Measurements from ENCODE around the gene PLEKHG4B.
"Not testable (repeated sequence)": the region's sequence is repeated elsewhere in the genome, so short reads cannot be mapped to it uniquely, and the experiment has no call there.

Gene PLEKHG4B

DNA sequence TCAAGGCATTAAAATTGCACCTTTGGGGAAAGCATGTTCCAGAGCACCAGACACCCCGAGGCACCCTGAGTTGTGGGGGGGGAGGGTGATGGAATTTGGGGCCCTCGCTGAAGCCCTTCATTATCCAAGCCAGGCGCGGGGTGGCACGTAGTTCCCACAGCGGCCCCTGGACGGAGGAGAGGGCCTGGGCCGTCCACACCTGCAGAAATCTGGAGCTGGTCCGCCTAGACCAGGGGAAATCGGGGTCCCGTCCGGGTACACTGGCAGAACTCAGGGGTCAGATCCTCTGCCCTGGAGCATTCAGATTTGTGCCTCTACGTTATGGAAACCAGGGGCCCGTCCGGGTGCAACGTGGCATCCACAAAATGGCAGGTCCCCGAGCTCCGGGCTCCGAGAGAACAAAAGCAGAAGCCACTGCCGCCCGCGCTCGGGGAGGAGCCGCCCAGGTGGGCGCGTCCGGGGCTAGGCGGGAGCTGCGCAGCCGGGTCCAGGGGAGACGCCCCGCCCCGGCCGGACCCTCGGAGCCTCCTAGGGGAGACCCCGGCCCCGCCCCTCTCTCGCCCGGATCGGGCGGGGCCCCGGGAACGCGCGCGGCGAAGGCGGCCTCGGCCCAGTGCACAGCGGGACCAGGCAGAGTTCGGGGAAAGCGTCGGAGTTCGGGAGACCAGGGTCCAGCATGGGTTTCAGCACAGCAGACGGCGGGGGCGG is at the start of gene PLEKHG4B:
TSS of gene PLEKHG4B (plus strand) at position 613 of the 708 bp plus-strand sequence. CDS start at position 677, 64 bp downstream.
- Histone ChIP-seq H3K27ac (ENCODE audit: low read depth, low read length) (no peak within 1 kb of the TSS), H3K36me3 (ENCODE audit: control insufficient read depth in 1 of 2, insufficient read depth in 2 of 2, low read length in 2 of 2) (no peaks in the 10 kb centered on the region), H3K27me3 (ENCODE audit: control insufficient read depth in 1 of 2, insufficient read depth in 2 of 2, low read length in 2 of 2) (peaks cover 40 to 49% of the 10 kb centered on the region in 2 donors), H3K9ac (ENCODE audit: low read depth in 1 of 2, low read length in 2 of 2) (no peak within 1 kb of the TSS), H3K4me3 (ENCODE audit: low read depth in 1 of 2, low read length in 2 of 2) (no peak within 1 kb of the TSS), H3K4me1 (ENCODE audit: control insufficient read depth in 1 of 2, insufficient read depth in 2 of 2, low read length in 2 of 2) (no peaks in the 10 kb centered on the region), H3K9me3 (ENCODE audit: control insufficient read depth in 1 of 2, low read length in 2 of 2) (no peaks in the 10 kb centered on the region)

- no peaks in the 10 kb centered on the region for H3K4me1 ChIP-seq (ENCODE audit: control insufficient read depth in 1 of 2, insufficient read depth in 2 of 2, low read length in 2 of 2)
- peaks cover 0 to 4% of the 10 kb centered on the region in 2 donors for H3K27me3 ChIP-seq (ENCODE audit: control insufficient read depth in 1 of 2, insufficient read depth in 2 of 2, low read length in 2 of 2)
- H3K36me3 ChIP-seq (ENCODE audit: control insufficient read depth in 1 of 2, insufficient read depth in 2 of 2, low read length in 2 of 2), result no peaks in the 10 kb centered on the region
- no peak overlapping the region for H3K4me3 ChIP-seq (ENCODE audit: low read depth in 1 of 2, low read length in 2 of 2)
- H3K9me3 ChIP-seq (ENCODE audit: control insufficient read depth in 1 of 2, low read length in 2 of 2), result no peaks in the 10 kb centered on the region
- H3K27ac ChIP-seq (ENCODE audit: low read depth, low read length), result no peak overlapping the region
- no peak overlapping the region for H3K9ac ChIP-seq (ENCODE audit: low read depth in 1 of 2, low read length in 2 of 2)
Observed at GRCh38 chr5:42250-42649, 49.7 kb upstream of the PLEKHG4B start.

- no peak overlapping the region for H3K27ac ChIP-seq (ENCODE audit: low read depth, low read length)
- peaks cover 0 to 5% of the 10 kb centered on the region in 2 donors for H3K27me3 ChIP-seq (ENCODE audit: control insufficient read depth in 1 of 2, insufficient read depth in 2 of 2, low read length in 2 of 2)
- H3K36me3 ChIP-seq (ENCODE audit: control insufficient read depth in 1 of 2, insufficient read depth in 2 of 2, low read length in 2 of 2), result no peaks in the 10 kb centered on the region
- H3K9ac ChIP-seq (ENCODE audit: low read depth in 1 of 2, low read length in 2 of 2), result no peak overlapping the region
- no peak overlapping the region for H3K4me3 ChIP-seq (ENCODE audit: low read depth in 1 of 2, low read length in 2 of 2)
- no peaks in the 10 kb centered on the region for H3K9me3 ChIP-seq (ENCODE audit: control insufficient read depth in 1 of 2, low read length in 2 of 2)
- no peaks in the 10 kb centered on the region for H3K4me1 ChIP-seq (ENCODE audit: control insufficient read depth in 1 of 2, insufficient read depth in 2 of 2, low read length in 2 of 2)
Observed at GRCh38 chr5:48192-48591, 43.8 kb upstream of the PLEKHG4B start.

DNA sequence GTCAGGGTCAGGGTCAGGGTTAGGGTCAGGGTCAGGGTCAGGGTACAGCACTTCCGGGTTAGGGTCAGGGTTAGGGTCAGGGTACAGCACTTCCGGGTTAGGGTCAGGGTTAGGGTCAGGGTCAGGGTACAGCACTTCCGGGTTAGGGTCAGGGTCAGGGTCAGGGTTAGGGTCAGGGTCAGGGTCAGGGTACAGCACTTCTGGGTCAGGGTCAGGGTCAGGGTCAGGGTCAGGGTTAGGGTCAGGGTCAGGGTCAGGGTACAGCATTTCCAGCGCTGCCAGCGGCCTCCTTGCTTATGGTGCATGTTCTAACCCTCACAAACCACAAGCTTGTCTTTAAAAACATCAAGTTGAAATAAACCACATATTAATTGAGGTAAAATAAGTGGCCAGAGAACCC is 42.4 kb upstream of the PLEKHG4B start:
- H3K27me3 ChIP-seq (ENCODE audit: control insufficient read depth in 1 of 2, insufficient read depth in 2 of 2, low read length in 2 of 2), result peaks cover 4 to 15% of the 10 kb centered on the region in 2 donors
- H3K4me1 ChIP-seq (ENCODE audit: control insufficient read depth in 1 of 2, insufficient read depth in 2 of 2, low read length in 2 of 2); H3K36me3 ChIP-seq (ENCODE audit: control insufficient read depth in 1 of 2, insufficient read depth in 2 of 2, low read length in 2 of 2); H3K9me3 ChIP-seq (ENCODE audit: control insufficient read depth in 1 of 2, low read length in 2 of 2); H3K9ac ChIP-seq (ENCODE audit: low read depth in 1 of 2, low read length in 2 of 2); H3K27ac ChIP-seq (ENCODE audit: low read depth, low read length); H3K4me3 ChIP-seq (ENCODE audit: low read depth in 1 of 2, low read length in 2 of 2): not testable (repeated sequence)

- Histone ChIP-seq H3K9ac (ENCODE audit: low read depth in 1 of 2, low read length in 2 of 2) (no peak overlapping the region), H3K27me3 (ENCODE audit: control insufficient read depth in 1 of 2, insufficient read depth in 2 of 2, low read length in 2 of 2) (peaks cover 10 to 16% of the 10 kb centered on the region in 2 donors), H3K4me3 (ENCODE audit: low read depth in 1 of 2, low read length in 2 of 2) (no peak overlapping the region), H3K36me3 (ENCODE audit: control insufficient read depth in 1 of 2, insufficient read depth in 2 of 2, low read length in 2 of 2) (no peaks in the 10 kb centered on the region), H3K4me1 (ENCODE audit: control insufficient read depth in 1 of 2, insufficient read depth in 2 of 2, low read length in 2 of 2) (no peaks in the 10 kb centered on the region), H3K9me3 (ENCODE audit: control insufficient read depth in 1 of 2, low read length in 2 of 2) (no peaks in the 10 kb centered on the region), H3K27ac (ENCODE audit: low read depth, low read length) (no peak overlapping the region)
Observed at GRCh38 chr5:49953-50544, 41.9 kb upstream of the PLEKHG4B start.

DNA sequence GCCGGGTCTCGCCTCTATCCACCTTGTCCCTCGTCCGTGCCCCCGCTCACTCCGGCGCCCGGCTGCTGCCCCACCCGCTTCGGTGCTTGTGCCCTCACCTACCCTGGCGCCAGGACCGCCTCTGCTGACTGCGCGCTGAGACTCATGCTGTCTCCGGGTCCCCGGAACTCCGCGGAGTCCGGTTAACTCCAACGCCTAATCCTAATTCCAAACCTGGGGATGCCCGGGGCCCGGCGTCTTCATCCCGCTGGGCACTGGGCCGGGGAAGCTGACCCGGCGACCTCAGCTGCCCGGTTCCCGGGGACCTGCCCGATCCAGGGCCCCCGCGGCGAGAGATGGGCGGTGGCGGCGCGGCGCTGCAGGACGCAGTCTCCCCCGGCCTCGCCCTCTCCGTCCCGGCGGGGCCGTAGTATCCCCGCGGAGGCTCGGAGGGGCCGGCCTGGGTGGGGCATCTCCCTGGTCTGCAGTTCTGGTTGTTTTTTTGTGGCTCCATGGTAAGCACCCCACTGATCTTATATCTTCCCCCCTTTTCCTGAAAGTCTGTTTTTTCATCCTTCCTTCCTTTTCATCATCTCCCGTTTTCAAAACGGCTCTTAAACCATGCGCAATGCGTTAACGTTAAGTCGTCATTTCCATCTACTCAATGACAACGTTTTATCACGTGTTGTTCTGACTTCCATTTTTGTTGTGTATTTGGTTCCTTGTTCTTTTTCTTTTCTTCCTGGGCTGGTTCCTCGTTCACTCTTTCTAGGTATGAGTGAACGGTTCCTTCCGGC is 41.1 kb upstream of the PLEKHG4B start:
- Histone ChIP-seq H3K27ac (ENCODE audit: low read depth, low read length) (no peak overlapping the region), H3K27me3 (ENCODE audit: control insufficient read depth in 1 of 2, insufficient read depth in 2 of 2, low read length in 2 of 2) (peaks cover 16 to 22% of the 10 kb centered on the region in 2 donors), H3K36me3 (ENCODE audit: control insufficient read depth in 1 of 2, insufficient read depth in 2 of 2, low read length in 2 of 2) (no peaks in the 10 kb centered on the region), H3K9me3 (ENCODE audit: control insufficient read depth in 1 of 2, low read length in 2 of 2) (no peaks in the 10 kb centered on the region), H3K4me1 (ENCODE audit: control insufficient read depth in 1 of 2, insufficient read depth in 2 of 2, low read length in 2 of 2) (no peaks in the 10 kb centered on the region), H3K4me3 (ENCODE audit: low read depth in 1 of 2, low read length in 2 of 2) (no peak overlapping the region), H3K9ac (ENCODE audit: low read depth in 1 of 2, low read length in 2 of 2) (no peak overlapping the region)

- peaks cover 16 to 22% of the 10 kb centered on the region in 2 donors for H3K27me3 ChIP-seq (ENCODE audit: control insufficient read depth in 1 of 2, insufficient read depth in 2 of 2, low read length in 2 of 2)
- no peak overlapping the region for H3K27ac ChIP-seq (ENCODE audit: low read depth, low read length)
- no peak overlapping the region for H3K9ac ChIP-seq (ENCODE audit: low read depth in 1 of 2, low read length in 2 of 2)
- H3K4me3 ChIP-seq (ENCODE audit: low read depth in 1 of 2, low read length in 2 of 2), result no peak overlapping the region
- no peaks in the 10 kb centered on the region for H3K9me3 ChIP-seq (ENCODE audit: control insufficient read depth in 1 of 2, low read length in 2 of 2)
- no peaks in the 10 kb centered on the region for H3K36me3 ChIP-seq (ENCODE audit: control insufficient read depth in 1 of 2, insufficient read depth in 2 of 2, low read length in 2 of 2)
- H3K4me1 ChIP-seq (ENCODE audit: control insufficient read depth in 1 of 2, insufficient read depth in 2 of 2, low read length in 2 of 2), result no peaks in the 10 kb centered on the region
Observed at GRCh38 chr5:51500-51823, 40.5 kb upstream of the PLEKHG4B start.

GRCh38 chr5:53381-54174 is 38.4 kb upstream of the PLEKHG4B start:
- H3K27me3 ChIP-seq (ENCODE audit: control insufficient read depth in 1 of 2, insufficient read depth in 2 of 2, low read length in 2 of 2), result peaks cover 16 to 22% of the 10 kb centered on the region in 2 donors

DNA sequence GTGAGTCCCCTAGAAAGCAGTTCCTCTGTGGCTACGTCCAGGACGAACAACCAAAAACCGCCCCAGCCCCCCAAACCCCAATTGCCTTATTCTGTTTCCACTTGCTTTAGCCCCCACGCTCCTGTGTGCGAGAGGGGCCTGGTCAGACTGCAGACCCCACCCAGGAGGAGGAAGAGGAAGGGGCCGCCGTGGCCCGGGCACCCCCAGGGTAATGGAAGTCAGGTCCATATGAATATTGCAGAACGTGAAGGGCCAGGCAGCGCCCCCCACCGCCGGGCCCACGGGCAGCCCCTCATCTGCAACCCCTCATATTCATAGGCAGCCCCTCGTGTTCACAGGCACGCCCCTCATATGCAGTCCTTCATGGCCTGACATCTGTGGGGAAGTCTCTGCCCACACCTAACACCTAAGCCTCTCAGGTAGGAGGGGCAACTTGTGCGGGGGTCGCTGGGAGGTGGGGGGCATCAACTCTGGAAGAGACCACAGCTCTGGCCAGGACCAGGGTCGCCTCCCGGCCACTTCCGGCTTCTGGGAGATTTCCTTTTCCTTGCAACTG is 37.7 kb upstream of the PLEKHG4B start:
- no peak overlapping the region for H3K27ac ChIP-seq (ENCODE audit: low read depth, low read length)
- H3K9ac ChIP-seq (ENCODE audit: low read depth in 1 of 2, low read length in 2 of 2), result no peak overlapping the region
- H3K4me1 ChIP-seq (ENCODE audit: control insufficient read depth in 1 of 2, insufficient read depth in 2 of 2, low read length in 2 of 2), result no peaks in the 10 kb centered on the region
- H3K9me3 ChIP-seq (ENCODE audit: control insufficient read depth in 1 of 2, low read length in 2 of 2), result no peaks in the 10 kb centered on the region
- no peaks in the 10 kb centered on the region for H3K36me3 ChIP-seq (ENCODE audit: control insufficient read depth in 1 of 2, insufficient read depth in 2 of 2, low read length in 2 of 2)
- no peak overlapping the region for H3K4me3 ChIP-seq (ENCODE audit: low read depth in 1 of 2, low read length in 2 of 2)
- H3K27me3 ChIP-seq (ENCODE audit: control insufficient read depth in 1 of 2, insufficient read depth in 2 of 2, low read length in 2 of 2), result peaks cover 16 to 22% of the 10 kb centered on the region in 2 donors

More at GRCh38 chr5:53381-54174, 38.4 kb upstream of the PLEKHG4B start:
- H3K9ac ChIP-seq (ENCODE audit: low read depth in 1 of 2, low read length in 2 of 2), result no peak overlapping the region
- H3K27ac ChIP-seq (ENCODE audit: low read depth, low read length), result no peak overlapping the region
- no peaks in the 10 kb centered on the region for H3K4me1 ChIP-seq (ENCODE audit: control insufficient read depth in 1 of 2, insufficient read depth in 2 of 2, low read length in 2 of 2)
- no peaks in the 10 kb centered on the region for H3K9me3 ChIP-seq (ENCODE audit: control insufficient read depth in 1 of 2, low read length in 2 of 2)
- H3K4me3 ChIP-seq (ENCODE audit: low read depth in 1 of 2, low read length in 2 of 2), result peak overlapping the region in 1 of 2 donors; percentile 51
- H3K36me3 ChIP-seq (ENCODE audit: control insufficient read depth in 1 of 2, insufficient read depth in 2 of 2, low read length in 2 of 2), result no peaks in the 10 kb centered on the region
